HepG2 (cell line): Measurements from ENCODE around the gene PHF13. TPM values are rescaled to one million over a fixed set of nuclear protein-coding genes. Genes with fewer than 3 reads are reported as not detected.

Experiments
- AGO2 ChIP-seq: fragments of 200-400 bp; formaldehyde crosslinking; optimal IDR thresholded peaks from 2 replicates; pipeline ENCODE3; 2017; ENCODE audit warnings: mild to moderate bottlenecking, low read depth, low read length, moderate library complexity
- FOSL2 ChIP-seq: sonication (generic); formaldehyde crosslinking; IDR thresholded peaks from 2 replicates; pipeline ENCODE4 v1.4.0; 2020; ENCODE audit warnings: missing genetic modification reagents
- HMGXB3 ChIP-seq: sonication (generic); formaldehyde crosslinking; IDR thresholded peaks from 2 replicates; pipeline ENCODE4 v1.4.0; 2020; ENCODE audit warnings: missing genetic modification reagents, borderline replicate concordance
- KDM1A ChIP-seq: IDR thresholded peaks from 2 replicates; pipeline ENCODE4 v1.6.1; 2016; ENCODE audit warnings: missing compliant biosample characterization
- MAZ ChIP-seq, 2 experiments: sonication (generic) in 1 of 2; formaldehyde crosslinking in 1 of 2; IDR thresholded peaks; 2 replicates each; pipeline versions ENCODE4 v1.5.0 to v1.6.1; 2012 to 2020; ENCODE audit warnings: low read depth in 2 of 2, mild to moderate bottlenecking in 2 of 2, borderline replicate concordance in 1 of 2, improper control_type of control experiment in 1 of 2, low read length in 1 of 2, missing genetic modification reagents in 1 of 2, moderate library complexity in 1 of 2
- MIER3 ChIP-seq: IDR thresholded peaks from 2 replicates; pipeline ENCODE4 v1.6.1; 2016; ENCODE audit warnings: missing compliant biosample characterization, borderline replicate concordance
- ONECUT2 ChIP-seq: sonication (generic); formaldehyde crosslinking; IDR thresholded peaks from 2 replicates; pipeline ENCODE4 v1.4.0; 2020; ENCODE audit warnings: missing genetic modification reagents
- REST ChIP-seq, 2 experiments: IDR thresholded peaks; 2 replicates each; pipeline ENCODE4 v1.6.1; 2011 to 2012; ENCODE audit warnings: low read length in 2 of 2, borderline replicate concordance in 1 of 2, low read depth in 1 of 2, mild to moderate bottlenecking in 1 of 2, moderate library complexity in 1 of 2
- RNF2 ChIP-seq: fragments of 450-650 bp; conservative IDR thresholded peaks from 2 replicates; pipeline ENCODE4 v1.6.1; 2016; ENCODE audit warnings: low read depth
- ZBTB39 ChIP-seq: sonication (generic); formaldehyde crosslinking; IDR thresholded peaks from 2 replicates; pipeline ENCODE4 v1.5.0; 2020; ENCODE audit warnings: missing genetic modification reagents
- ZNF629 ChIP-seq: sonication (generic); formaldehyde crosslinking; conservative IDR thresholded peaks from 2 replicates; pipeline ENCODE4 v1.5.0; 2020; ENCODE audit warnings: missing genetic modification reagents
- ZNF790 ChIP-seq: sonication (generic); formaldehyde crosslinking; IDR thresholded peaks from 2 replicates; pipeline ENCODE4 v1.8.0; 2022; ENCODE audit warnings: missing genetic modification reagents, mild to moderate bottlenecking, borderline replicate concordance
- polyA plus RNA-seq, 8 experiments: library from polyadenylated mRNA; depleted of rRNA in 3 of 8; stranded (reverse) in 7 of 8; unstranded in 1 of 8; fragments of >200 nt; fragmentation: Illumina TruSeq in 4 of 8; extraction: Trizol in 4 of 8; gene quantifications; 2 replicates each; pipeline versions ENCODE4 v1.2.1 to v1.2.3, GENCODE V29; 2011 to 2016; ENCODE audit warnings: low read depth in 4 of 8, missing spikeins in 1 of 8, mixed read lengths in 1 of 8; ENCODE audit not compliant: insufficient read depth in 1 of 8
- total RNA-seq, 5 experiments: library from RNA; depleted of rRNA; stranded (reverse); fragments of >200 nt; fragmentation: Illumina TruSeq; extraction: Trizol; gene quantifications; 2 replicates each; pipeline ENCODE4 v1.2.3, GENCODE V29; 2016; ENCODE audit warnings: low read depth in 1 of 5

Gene PHF13
- total and polyA plus RNA-seq, 2 of the 13 experiments (the other 11 are each of a cell fraction or from before 2014, with no cell fraction given), result 4.7 to 7.4 TPM

GRCh38 chr1:6579374-6580118, 34.0 kb upstream of the PHF13 start, which contains the start of gene ZBTB48 (continued):
- no peak for TF ChIP-seq ZBTB39 (CRISPR knock-in tag)
- peak; percentile 19 for TF ChIP-seq AGO2
- no peak for TF ChIP-seq MIER3 (CRISPR knock-in tag)
- peak; percentile 63; the same call in 1 of the 2 replicates for TF ChIP-seq MAZ (IDR thresholded peaks at IDR 0.05; ENCODE audit: borderline replicate concordance, low read depth, low read length)
- TF ChIP-seq MAZ (CRISPR knock-in tag; IDR thresholded peaks at IDR 0.05; ENCODE audit: low read depth), result peak; percentile 65; the same call in 1 of the 2 replicates
- 0 out of 2 replicates have a peak, but pooled peaks have one; percentile 19 for TF ChIP-seq HMGXB3 (CRISPR knock-in tag)
- no peak for TF ChIP-seq ONECUT2 (CRISPR knock-in tag)
- no peak; the same call in 1 of the 2 replicates for TF ChIP-seq ZNF790 (CRISPR knock-in tag)
- no peak; the same call in 1 of the 2 replicates for TF ChIP-seq ZNF629
- no peak; a peak in 1 of 4 replicates for TF ChIP-seq REST (IDR thresholded peaks at IDR 0.05; ENCODE audit: borderline replicate concordance in 1 of 2, low read depth in 1 of 2, low read length in 2 of 2)
- peak; percentile 82 for TF ChIP-seq RNF2
- TF ChIP-seq KDM1A (CRISPR knock-in tag), result no peak
- 0 out of 2 replicates have a peak, but pooled peaks have one; percentile 26 for TF ChIP-seq FOSL2 (CRISPR knock-in tag)
